NB4 (cell line): ENCODE measurements around the gene PAK2.

Experiments used
- CTCF ChIP-seq: IDR thresholded peaks from one replicate; pipeline ENCODE4 v1.5.1; 2012; ENCODE audit warnings: low read depth, low read length
- MYC ChIP-seq: IDR thresholded peaks from 2 replicates; pipeline ENCODE4 v1.6.1; 2011; ENCODE audit warnings: low read depth, low read length
- POLR2A ChIP-seq: IDR thresholded peaks from 2 replicates; pipeline ENCODE4 v1.6.1; 2011; ENCODE audit warnings: mild to moderate bottlenecking; ENCODE audit not compliant: insufficient read length; ENCODE audit errors: extremely low read depth

GRCh38 chr3:196700801-196701200, 38.9 kb upstream of the PAK2 start:
- TF ChIP-seq POLR2A (no peak), CTCF (no peak), MYC (no peak)
